ENCODE data around the gene MYO7B. TPM values are rescaled to one million over a fixed set of nuclear protein-coding genes. Genes with fewer than 3 reads are reported as not detected.

The MYO7B gene
- total and polyA plus RNA-seq, 8 donors, result 0.61 to 2.4 (median 1.00) TPM

DNA sequence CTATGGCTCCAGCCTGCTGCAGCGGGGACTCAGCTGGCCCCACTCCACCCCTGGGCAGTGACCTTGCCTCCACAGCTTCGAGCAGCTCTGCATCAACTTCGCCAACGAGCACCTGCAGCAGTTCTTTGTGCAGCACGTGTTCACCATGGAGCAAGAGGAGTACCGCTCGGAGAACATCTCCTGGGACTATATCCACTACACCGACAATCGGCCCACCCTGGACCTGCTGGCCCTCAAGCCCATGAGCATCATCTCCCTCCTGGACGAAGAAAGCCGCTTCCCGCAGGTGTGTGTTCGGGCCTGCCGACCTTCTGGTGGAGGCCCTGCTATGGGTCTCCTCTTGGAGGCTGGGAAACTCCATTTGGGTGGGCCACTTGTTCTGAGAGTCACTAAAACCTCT lies 48.6 kb downstream of the MYO7B start:
- Histone ChIP-seq H3K36me3 (no peaks in the 10 kb centered on the region), H3K27me3 (no peaks in the 10 kb centered on the region), H3K9me3 (no peaks in the 10 kb centered on the region), H3K4me3 (no peak overlapping the region), H3K4me1 (no peaks in the 10 kb centered on the region), H3K27ac (no peak overlapping the region)
- no peak for ATAC-seq
- DNase-seq, result no peak
- intact Hi-C loops (cut with DNase I), result no loop called here
- TF ChIP-seq, protein P1, sequence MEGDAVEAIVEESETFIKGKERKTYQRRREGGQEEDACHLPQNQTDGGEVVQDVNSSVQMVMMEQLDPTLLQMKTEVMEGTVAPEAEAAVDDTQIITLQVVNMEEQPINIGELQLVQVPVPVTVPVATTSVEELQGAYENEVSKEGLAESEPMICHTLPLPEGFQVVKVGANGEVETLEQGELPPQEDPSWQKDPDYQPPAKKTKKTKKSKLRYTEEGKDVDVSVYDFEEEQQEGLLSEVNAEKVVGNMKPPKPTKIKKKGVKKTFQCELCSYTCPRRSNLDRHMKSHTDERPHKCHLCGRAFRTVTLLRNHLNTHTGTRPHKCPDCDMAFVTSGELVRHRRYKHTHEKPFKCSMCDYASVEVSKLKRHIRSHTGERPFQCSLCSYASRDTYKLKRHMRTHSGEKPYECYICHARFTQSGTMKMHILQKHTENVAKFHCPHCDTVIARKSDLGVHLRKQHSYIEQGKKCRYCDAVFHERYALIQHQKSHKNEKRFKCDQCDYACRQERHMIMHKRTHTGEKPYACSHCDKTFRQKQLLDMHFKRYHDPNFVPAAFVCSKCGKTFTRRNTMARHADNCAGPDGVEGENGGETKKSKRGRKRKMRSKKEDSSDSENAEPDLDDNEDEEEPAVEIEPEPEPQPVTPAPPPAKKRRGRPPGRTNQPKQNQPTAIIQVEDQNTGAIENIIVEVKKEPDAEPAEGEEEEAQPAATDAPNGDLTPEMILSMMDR (IDR thresholded peaks at IDR 0.05), result no peak

DNA sequence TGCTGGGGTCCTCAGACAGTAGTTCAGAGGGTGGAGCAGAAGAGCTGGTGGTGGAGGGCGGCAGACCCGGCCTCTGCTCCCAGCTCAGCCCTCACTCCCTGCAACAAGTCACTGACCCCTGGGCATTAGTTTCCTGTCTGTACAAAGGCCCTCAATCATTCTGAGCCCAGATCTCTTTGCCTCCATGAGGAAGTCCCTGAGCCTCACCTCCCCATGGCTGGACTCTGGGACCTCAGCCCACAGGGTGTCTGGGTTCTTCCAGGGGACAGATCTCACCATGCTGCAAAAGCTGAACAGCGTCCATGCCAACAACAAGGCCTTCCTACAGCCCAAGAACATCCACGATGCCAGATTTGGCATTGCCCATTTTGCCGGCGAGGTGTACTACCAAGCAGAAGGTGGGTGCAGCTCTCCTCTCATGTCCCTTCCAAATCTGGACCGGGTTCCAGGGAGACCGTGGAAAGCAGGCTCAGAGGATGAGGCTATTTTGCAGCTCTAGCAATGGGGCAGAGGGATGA lies 49.1 kb downstream of the MYO7B start:
- no peak overlapping the region for H3K4me3 ChIP-seq
- no peaks in the 10 kb centered on the region for H3K4me1 ChIP-seq
- TF ChIP-seq, protein P1 (IDR thresholded peaks at IDR 0.05), result no peak
- intact Hi-C loops (cut with DNase I), result no loop called here
- no peaks in the 10 kb centered on the region for H3K27me3 ChIP-seq
- H3K9me3 ChIP-seq, result no peaks in the 10 kb centered on the region
- DNase-seq (no peak), ATAC-seq (no peak)
- H3K27ac ChIP-seq, result no peak overlapping the region
- no peaks in the 10 kb centered on the region for H3K36me3 ChIP-seq

DNA sequence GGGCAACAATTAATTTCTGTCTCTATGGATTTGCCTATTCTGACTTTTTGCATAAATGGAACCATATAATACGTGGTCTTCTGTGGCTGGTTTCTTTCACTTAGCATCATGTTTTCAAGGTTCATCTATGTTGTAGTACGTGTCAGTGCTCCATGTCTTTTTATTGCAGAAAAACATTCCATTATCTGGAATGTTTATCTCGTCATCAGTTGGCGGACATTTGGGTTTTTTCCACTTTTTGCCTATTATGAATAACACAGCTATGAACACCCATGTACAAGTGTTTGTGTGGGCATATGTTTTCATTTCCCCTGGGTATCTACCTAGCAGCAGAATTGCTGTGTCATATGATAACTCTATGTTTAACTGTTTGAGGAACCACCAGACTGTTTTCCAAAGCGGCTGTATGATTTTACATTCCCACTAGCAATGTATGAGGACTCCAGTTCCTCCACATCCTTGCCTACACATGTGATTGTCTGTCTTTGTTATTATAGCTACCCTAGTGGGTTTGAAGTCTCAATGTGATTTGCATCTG lies 49.9 kb downstream of the MYO7B start:
- TF ChIP-seq, protein P1 (IDR thresholded peaks at IDR 0.05), result no peak
- Histone ChIP-seq H3K36me3 (no peaks in the 10 kb centered on the region), H3K27me3 (no peaks in the 10 kb centered on the region), H3K4me1 (no peaks in the 10 kb centered on the region), H3K27ac (no peak overlapping the region), H3K4me3 (no peak overlapping the region), H3K9me3 (no peaks in the 10 kb centered on the region)
- intact Hi-C loops (cut with DNase I), result no loop called here
- DNase-seq (no peak), ATAC-seq (no peak)

DNA sequence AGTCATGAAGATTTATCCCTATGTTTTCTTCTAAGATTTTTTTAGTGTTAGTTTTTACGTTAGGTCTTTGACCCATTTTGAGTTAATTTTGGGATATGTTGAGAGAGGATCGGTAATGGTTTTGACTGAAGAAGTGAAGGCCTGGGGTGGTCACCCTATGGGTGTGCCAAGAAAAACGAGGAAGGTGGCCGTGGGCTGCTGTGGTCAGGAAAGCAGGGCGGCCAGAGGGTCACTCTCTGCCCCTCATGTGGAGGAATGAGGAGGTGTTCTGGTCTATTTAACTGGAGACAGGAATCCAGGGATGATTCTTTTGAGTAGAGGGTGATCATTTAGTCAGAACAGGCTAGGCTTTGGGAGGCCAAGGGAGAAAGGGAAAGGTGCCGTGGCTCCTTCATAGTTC lies 50.7 kb downstream of the MYO7B start:
- ATAC-seq (no peak), DNase-seq (no peak)
- intact Hi-C loops (cut with DNase I), result no loop called here
- no peaks in the 10 kb centered on the region for H3K36me3 ChIP-seq
- no peak overlapping the region for H3K27ac ChIP-seq
- no peaks in the 10 kb centered on the region for H3K27me3 ChIP-seq
- H3K4me1 ChIP-seq, result no peaks in the 10 kb centered on the region
- no peaks in the 10 kb centered on the region for H3K9me3 ChIP-seq
- no peak overlapping the region for H3K4me3 ChIP-seq
- TF ChIP-seq, protein P1 (IDR thresholded peaks at IDR 0.05), result no peak

DNA sequence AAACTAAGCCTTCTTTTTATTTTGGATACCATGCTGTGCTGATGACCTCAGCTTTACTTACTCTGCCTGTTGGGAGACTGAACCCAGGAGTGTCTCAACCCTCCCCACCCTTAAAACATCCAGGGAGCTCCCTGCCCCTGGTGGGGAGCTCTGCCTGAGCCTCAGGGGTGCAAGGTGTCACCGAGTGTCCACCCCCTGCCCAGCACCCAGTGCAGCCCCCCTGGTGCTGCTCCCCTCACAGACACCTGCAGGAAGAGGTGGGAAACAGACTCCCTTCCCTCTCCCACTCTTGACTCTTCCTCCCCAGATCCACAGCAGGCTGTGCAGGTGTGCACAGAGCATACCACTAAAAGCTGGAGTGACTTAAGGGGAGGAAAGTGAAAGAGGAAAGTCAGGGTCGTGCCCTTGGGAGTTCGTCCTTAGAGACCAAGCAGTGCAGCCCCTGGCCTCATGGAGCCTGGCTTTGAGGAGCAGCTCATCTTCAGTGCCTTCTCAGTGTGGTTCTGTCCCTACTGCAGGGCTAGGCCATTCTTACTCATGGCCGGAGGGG lies 51.3 kb downstream of the MYO7B start:
- Histone ChIP-seq H3K36me3 (no peaks in the 10 kb centered on the region), H3K4me1 (no peaks in the 10 kb centered on the region), H3K27me3 (no peaks in the 10 kb centered on the region), H3K27ac (no peak overlapping the region), H3K9me3 (no peaks in the 10 kb centered on the region), H3K4me3 (no peak overlapping the region)
- intact Hi-C loops (cut with DNase I), result no loop called here
- ATAC-seq, result no peak
- TF ChIP-seq, protein P1 (IDR thresholded peaks at IDR 0.05), result no peak
- no peak for DNase-seq
